Liver (tissue), 9 donors: ENCODE results near the gene SLC25A25. TPM values are rescaled to one million over a fixed set of nuclear protein-coding genes. Genes with fewer than 3 reads are reported as not detected.
A peak's percentile ranks its signal among the peaks of the same experiment; 100 is the strongest.
"Not testable (repeated sequence)": the region's sequence is repeated elsewhere in the genome, so short reads cannot be mapped to it uniquely, and the experiment has no call there.

Experiments
- DNase-seq: peaks from one replicate; pipeline ENCODE4 v3.0.0-alpha.2; 2017; ENCODE audit warnings: low spot score
- H3K27ac ChIP-seq, 2 donors: one replicate each; pipeline ENCODE4 v1.7.0; 2013; ENCODE audit warnings: inconsistent platforms in 2 of 2, low read length in 2 of 2, control low read depth in 1 of 2, low read depth in 1 of 2, mild to moderate bottlenecking in 1 of 2
- H3K27me3 ChIP-seq, 4 donors: one replicate each; pipeline versions ENCODE4 v1.6.1 to v1.7.0; 2013; ENCODE audit warnings: low read length in 3 of 4, inconsistent platforms in 1 of 4, mild to moderate bottlenecking in 1 of 4, moderate library complexity in 1 of 4; ENCODE audit not compliant: control insufficient read depth in 4 of 4, insufficient read depth in 4 of 4
- H3K36me3 ChIP-seq, 4 donors: one replicate each; pipeline versions ENCODE4 v1.6.1 to v1.7.0; 2013; ENCODE audit warnings: low read length in 3 of 4, mild to moderate bottlenecking in 3 of 4, low read depth in 1 of 4, moderate library complexity in 1 of 4; ENCODE audit not compliant: control insufficient read depth in 4 of 4, insufficient read depth in 3 of 4
- H3K4me1 ChIP-seq, 4 donors: one replicate each; pipeline versions ENCODE4 v1.6.1 to v1.7.0; 2013; ENCODE audit warnings: low read length in 3 of 4, mild to moderate bottlenecking in 3 of 4, moderate library complexity in 1 of 4; ENCODE audit not compliant: control insufficient read depth in 4 of 4, insufficient read depth in 4 of 4
- H3K4me3 ChIP-seq, 3 donors: one replicate each; pipeline versions ENCODE4 v1.6.1 to v1.7.0; 2013; ENCODE audit warnings: low read length in 3 of 3, control low read depth in 1 of 3, low read depth in 1 of 3, mild to moderate bottlenecking in 1 of 3
- H3K9ac ChIP-seq, 2 donors: one replicate each; pipeline ENCODE4 v1.7.0; 2013; ENCODE audit warnings: low read length in 2 of 2, mild to moderate bottlenecking in 2 of 2, moderate library complexity in 2 of 2, control low read depth in 1 of 2, low read depth in 1 of 2
- H3K9me3 ChIP-seq, 4 donors: one replicate each; pipeline versions ENCODE4 v1.6.1 to v1.7.0; 2013; ENCODE audit warnings: low read length in 3 of 4; ENCODE audit not compliant: control insufficient read depth in 4 of 4
- FOXA1 ChIP-seq: IDR thresholded peaks from 2 replicates; pipeline ENCODE4 v1.6.1; 2016; ENCODE audit warnings: antibody characterized with exemption
- FOXA2 ChIP-seq: IDR thresholded peaks from 2 replicates; pipeline ENCODE4 v1.6.1; 2016; ENCODE audit warnings: antibody characterized with exemption
- GABPA ChIP-seq, 2 donors: IDR thresholded peaks in 1 of 2; conservative IDR thresholded peaks in 1 of 2; 2 replicates each; pipeline ENCODE4 v1.6.1; 2016; ENCODE audit warnings: antibody characterized with exemption in 2 of 2, mild to moderate bottlenecking in 1 of 2, moderate library complexity in 1 of 2
- HNF4A ChIP-seq, 2 donors: conservative IDR thresholded peaks; 2 replicates each; pipeline ENCODE4 v1.6.1; 2016; ENCODE audit warnings: antibody characterized with exemption in 2 of 2, mild to moderate bottlenecking in 2 of 2
- HNF4G ChIP-seq: IDR thresholded peaks from 2 replicates; pipeline ENCODE4 v1.6.1; 2016; ENCODE audit warnings: antibody characterized with exemption
- JUND ChIP-seq, 2 donors: IDR thresholded peaks; 2 replicates each; pipeline ENCODE4 v1.6.1; 2016; ENCODE audit warnings: antibody characterized with exemption in 2 of 2
- NR2F2 ChIP-seq: IDR thresholded peaks from 2 replicates; pipeline ENCODE4 v1.6.1; 2016; ENCODE audit warnings: antibody characterized with exemption
- RAD21 ChIP-seq, 2 donors: IDR thresholded peaks; 2 replicates each; pipeline ENCODE4 v1.6.1; 2016; ENCODE audit warnings: antibody characterized with exemption in 2 of 2, mild to moderate bottlenecking in 2 of 2
- SP1 ChIP-seq: IDR thresholded peaks from 2 replicates; pipeline ENCODE4 v1.6.1; 2018; ENCODE audit warnings: antibody characterized with exemption, mild to moderate bottlenecking
- TAF1 ChIP-seq: conservative IDR thresholded peaks from 2 replicates; pipeline ENCODE4 v1.6.1; 2016; ENCODE audit warnings: antibody characterized with exemption, mild to moderate bottlenecking
- YY1 ChIP-seq: IDR thresholded peaks from 2 replicates; pipeline ENCODE4 v1.6.1; 2016; ENCODE audit warnings: antibody characterized with exemption, mild to moderate bottlenecking
- WGBS: extraction: QIAGEN DNeasy Blood & Tissue Kit; methylation state at CpG from one replicate; pipeline ENCODE4 v1.1.7; 2013; 5-methylcytosine and 5-hydroxymethylcytosine counted together
- polyA plus RNA-seq, 2 donors: library from polyadenylated mRNA; stranded (reverse) in 1 of 2; unstranded in 1 of 2; fragments of 200-250 nt in 1 of 2; fragments of >200 nt in 1 of 2; fragmentation: Nextera tagmentation in 1 of 2; extraction: Ambion mirVana in 1 of 2; gene quantifications; one replicate each; pipeline versions ENCODE4 v1.2.1 to v1.2.3, GENCODE V29; 2013 to 2015
- total RNA-seq, 2 donors: library from RNA; depleted of rRNA; stranded (reverse); fragments of >200 nt; gene quantifications; one replicate each; pipeline ENCODE4 v1.2.3, GENCODE V29; 2014
- TF ChIP-seq, protein P1 (sequence below): fragments of 150-350 bp; IDR thresholded peaks from 2 replicates; pipeline ENCODE4 v1.5.1; 2017; ENCODE audit warnings: improper control_type of control experiment, low read depth, low read length; ENCODE audit not compliant: missing input control
- TF ChIP-seq, protein P2 (sequence below): IDR thresholded peaks from 2 replicates; pipeline ENCODE4 v1.6.1; 2016; ENCODE audit warnings: antibody characterized with exemption
- TF ChIP-seq, protein P3 (sequence below): IDR thresholded peaks from 2 replicates; pipeline ENCODE4 v1.6.1; 2016; ENCODE audit warnings: antibody characterized with exemption
- TF ChIP-seq, protein P4 (sequence below): IDR thresholded peaks from 2 replicates; pipeline ENCODE4 v1.6.1; 2016; ENCODE audit warnings: antibody characterized with exemption
- donor health status: healthy.
- donor health status: healthy.
- donor health status: healthy.
- donor health status: healthy.
- donor health status: healthy.

The SLC25A25 gene
- total and polyA plus RNA-seq, 4 donors = 21.7 to 74.6 (median 39.3) TPM

DNA sequence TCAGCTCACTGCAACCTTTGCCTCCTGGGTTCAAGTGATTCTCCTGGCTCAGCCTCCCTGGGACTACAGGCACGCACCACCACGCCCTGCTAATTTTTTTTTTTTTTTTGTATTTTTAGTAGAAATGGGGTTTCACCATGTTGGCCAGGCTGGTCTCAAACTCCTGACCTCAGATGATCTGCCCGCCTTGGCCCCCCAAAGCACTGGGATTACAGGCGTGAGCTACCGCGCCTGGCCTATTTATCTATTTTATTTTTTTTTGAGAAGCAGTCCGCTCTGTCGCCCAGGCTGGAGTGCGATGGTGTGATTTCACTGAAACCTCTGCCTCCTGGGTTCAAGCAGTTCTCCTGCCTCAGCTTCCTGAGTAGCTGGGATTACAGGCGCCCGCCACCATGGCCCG, 3.4 kb downstream of the SLC25A25 start:
- peak overlapping the region; percentile 71 to 87 for H3K27ac ChIP-seq
- not testable (repeated sequence) for DNase-seq, H3K36me3 ChIP-seq, H3K27me3 ChIP-seq, H3K9ac ChIP-seq, H3K9me3 ChIP-seq, H3K4me3 ChIP-seq
- H3K4me1 ChIP-seq = peaks cover 21 to 52% (median 38%) of the 10 kb centered on the region in 4 donors
- WGBS = 87% methylated on average over 12 of the region's 12 CpGs

DNA sequence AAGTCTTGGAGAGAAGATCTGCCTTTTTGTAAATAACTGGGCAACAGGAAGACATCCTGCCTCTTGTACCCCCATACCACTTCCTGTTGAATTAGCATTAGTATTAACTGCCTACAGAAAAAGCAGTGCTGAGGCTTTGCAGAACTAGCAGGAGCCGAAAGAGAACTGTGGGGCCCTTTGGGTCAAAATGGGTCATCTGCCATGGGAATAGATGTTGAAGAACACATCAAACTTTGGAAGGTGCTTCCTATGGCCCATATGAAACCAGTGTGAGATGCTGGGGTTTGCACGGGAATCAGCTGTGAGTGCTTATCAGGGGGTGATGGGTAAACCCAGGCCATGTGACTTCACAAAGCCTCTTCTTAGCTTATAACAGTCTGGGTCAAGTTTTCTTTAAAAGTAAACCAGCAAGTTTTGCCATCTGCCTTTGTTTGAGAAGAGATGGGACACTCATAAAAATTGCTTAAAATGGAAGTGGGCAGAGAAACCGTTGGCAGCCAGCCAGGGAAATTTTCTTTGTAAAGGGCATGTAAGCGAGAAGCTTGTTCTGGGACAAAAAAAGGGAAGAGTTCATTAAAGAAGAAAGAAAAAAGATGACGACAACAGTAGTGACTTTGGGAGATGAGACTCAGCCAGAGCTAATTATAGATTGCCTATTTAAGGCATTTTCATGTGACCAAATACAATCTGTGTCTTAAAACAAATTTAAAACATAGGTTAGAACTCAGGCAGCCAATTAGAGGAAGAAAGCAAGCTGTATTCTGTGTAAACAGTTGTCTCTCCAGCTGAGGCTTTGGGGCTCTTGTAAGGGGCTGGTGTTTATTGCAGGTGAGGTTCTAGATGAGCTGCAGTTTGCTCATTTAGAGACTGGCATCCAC, 4.4 kb downstream of the SLC25A25 start:
- peaks cover 17 to 47% (median 36%) of the 10 kb centered on the region in 4 donors for H3K4me1 ChIP-seq
- no peaks in the 10 kb centered on the region for H3K27me3 ChIP-seq
- H3K4me3 ChIP-seq = no peak overlapping the region
- 11% methylated on average over 5 of the region's 5 CpGs for WGBS
- peak in 1 of 2 donors; percentile 36 for TF ChIP-seq JUND (IDR thresholded peaks at IDR 0.05)
- TF ChIP-seq TAF1 = no peak
- TF ChIP-seq NR2F2 = no peak
- TF ChIP-seq, protein P1, sequence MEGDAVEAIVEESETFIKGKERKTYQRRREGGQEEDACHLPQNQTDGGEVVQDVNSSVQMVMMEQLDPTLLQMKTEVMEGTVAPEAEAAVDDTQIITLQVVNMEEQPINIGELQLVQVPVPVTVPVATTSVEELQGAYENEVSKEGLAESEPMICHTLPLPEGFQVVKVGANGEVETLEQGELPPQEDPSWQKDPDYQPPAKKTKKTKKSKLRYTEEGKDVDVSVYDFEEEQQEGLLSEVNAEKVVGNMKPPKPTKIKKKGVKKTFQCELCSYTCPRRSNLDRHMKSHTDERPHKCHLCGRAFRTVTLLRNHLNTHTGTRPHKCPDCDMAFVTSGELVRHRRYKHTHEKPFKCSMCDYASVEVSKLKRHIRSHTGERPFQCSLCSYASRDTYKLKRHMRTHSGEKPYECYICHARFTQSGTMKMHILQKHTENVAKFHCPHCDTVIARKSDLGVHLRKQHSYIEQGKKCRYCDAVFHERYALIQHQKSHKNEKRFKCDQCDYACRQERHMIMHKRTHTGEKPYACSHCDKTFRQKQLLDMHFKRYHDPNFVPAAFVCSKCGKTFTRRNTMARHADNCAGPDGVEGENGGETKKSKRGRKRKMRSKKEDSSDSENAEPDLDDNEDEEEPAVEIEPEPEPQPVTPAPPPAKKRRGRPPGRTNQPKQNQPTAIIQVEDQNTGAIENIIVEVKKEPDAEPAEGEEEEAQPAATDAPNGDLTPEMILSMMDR = no peak
- peak in 1 of 2 donors; percentile 14 for TF ChIP-seq HNF4A (conservative IDR thresholded peaks at IDR 0.05)
- no peak for TF ChIP-seq HNF4G
- TF ChIP-seq GABPA (IDR thresholded peaks at IDR 0.05 in 1 of 2, conservative IDR thresholded peaks at IDR 0.05 in 1 of 2) = no peak
- peak; percentile 16 for TF ChIP-seq SP1
- no peak for TF ChIP-seq YY1
- peak overlapping the region; percentile 47 to 81 for H3K9ac ChIP-seq
- no peaks in the 10 kb centered on the region for H3K36me3 ChIP-seq
- no peaks in the 10 kb centered on the region for H3K9me3 ChIP-seq
- H3K27ac ChIP-seq = peak overlapping the region; percentile 71 to 87
- DNase-seq = peak; percentile 68

DNA sequence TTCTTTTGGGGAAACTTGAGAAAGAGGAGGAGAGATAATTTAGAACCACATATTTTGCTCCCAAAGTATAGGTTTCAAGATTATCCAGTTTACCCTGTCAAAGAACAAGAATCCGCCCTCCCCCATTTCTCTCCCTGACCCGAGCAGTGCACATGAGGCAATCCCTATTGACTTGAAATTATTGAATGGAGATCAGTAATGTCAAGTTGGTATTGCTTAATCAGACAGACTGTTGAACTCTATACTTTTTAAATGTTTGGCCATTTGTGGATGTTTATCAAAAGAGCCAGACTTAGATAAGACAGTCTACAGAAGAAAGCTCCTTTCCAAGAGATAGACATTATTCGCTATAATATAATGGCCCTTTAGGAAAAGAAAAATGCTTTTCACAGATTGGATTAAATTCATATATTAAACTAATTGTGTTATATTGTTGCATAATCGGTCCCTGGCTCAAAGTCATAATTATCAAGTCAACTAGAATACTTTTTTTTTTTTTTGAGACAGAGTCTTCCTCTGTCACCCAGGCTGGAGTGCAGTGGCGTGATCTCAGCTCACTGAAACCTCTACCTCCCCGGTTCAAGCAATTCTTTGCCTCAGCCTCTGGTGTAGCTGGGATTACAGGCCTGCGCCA, 5.3 kb downstream of the SLC25A25 start:
- no peak for DNase-seq
- WGBS = 43% methylated on average over 7 of the region's 7 CpGs
- Histone ChIP-seq H3K36me3 (no peaks in the 10 kb centered on the region), H3K4me1 (peaks cover 17 to 53% (median 39%) of the 10 kb centered on the region in 4 donors), H3K9me3 (no peaks in the 10 kb centered on the region), H3K4me3 (no peak overlapping the region), H3K9ac (peak overlapping the region; percentile 47 to 81), H3K27me3 (no peaks in the 10 kb centered on the region), H3K27ac (peak overlapping the region; percentile 71 to 87)
- peak; percentile 35 to 37 for TF ChIP-seq RAD21 (IDR thresholded peaks at IDR 0.05)
- TF ChIP-seq, protein P1 = no peak
- TF ChIP-seq FOXA1 = peak; percentile 87
- TF ChIP-seq, protein P2, sequence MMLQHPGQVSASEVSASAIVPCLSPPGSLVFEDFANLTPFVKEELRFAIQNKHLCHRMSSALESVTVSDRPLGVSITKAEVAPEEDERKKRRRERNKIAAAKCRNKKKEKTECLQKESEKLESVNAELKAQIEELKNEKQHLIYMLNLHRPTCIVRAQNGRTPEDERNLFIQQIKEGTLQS = peak; percentile 78
- TF ChIP-seq, protein P3, sequence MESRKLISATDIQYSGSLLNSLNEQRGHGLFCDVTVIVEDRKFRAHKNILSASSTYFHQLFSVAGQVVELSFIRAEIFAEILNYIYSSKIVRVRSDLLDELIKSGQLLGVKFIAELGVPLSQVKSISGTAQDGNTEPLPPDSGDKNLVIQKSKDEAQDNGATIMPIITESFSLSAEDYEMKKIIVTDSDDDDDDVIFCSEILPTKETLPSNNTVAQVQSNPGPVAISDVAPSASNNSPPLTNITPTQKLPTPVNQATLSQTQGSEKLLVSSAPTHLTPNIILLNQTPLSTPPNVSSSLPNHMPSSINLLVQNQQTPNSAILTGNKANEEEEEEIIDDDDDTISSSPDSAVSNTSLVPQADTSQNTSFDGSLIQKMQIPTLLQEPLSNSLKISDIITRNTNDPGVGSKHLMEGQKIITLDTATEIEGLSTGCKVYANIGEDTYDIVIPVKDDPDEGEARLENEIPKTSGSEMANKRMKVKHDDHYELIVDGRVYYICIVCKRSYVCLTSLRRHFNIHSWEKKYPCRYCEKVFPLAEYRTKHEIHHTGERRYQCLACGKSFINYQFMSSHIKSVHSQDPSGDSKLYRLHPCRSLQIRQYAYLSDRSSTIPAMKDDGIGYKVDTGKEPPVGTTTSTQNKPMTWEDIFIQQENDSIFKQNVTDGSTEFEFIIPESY = peak; percentile 64
- peak; percentile 83 for TF ChIP-seq FOXA2
- peak; percentile 72 to 88 for TF ChIP-seq JUND (IDR thresholded peaks at IDR 0.05)
- no peak for TF ChIP-seq TAF1
- TF ChIP-seq YY1 = peak; percentile 83
- TF ChIP-seq, protein P4, sequence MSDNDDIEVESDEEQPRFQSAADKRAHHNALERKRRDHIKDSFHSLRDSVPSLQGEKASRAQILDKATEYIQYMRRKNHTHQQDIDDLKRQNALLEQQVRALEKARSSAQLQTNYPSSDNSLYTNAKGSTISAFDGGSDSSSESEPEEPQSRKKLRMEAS = peak; percentile 75
- TF ChIP-seq GABPA (IDR thresholded peaks at IDR 0.05 in 1 of 2, conservative IDR thresholded peaks at IDR 0.05 in 1 of 2) = peak in 1 of 2 donors; percentile 56
